Panc1 (cell line): ENCODE measurements around the gene PLCG1.

ENCODE experiments used
- CTCF ChIP-seq: fragments of 450-650 bp; IDR thresholded peaks from 2 replicates; pipeline ENCODE4 v1.5.1; 2017; ENCODE audit warnings: mild to moderate bottlenecking
- POLR2AphosphoS5 ChIP-seq: IDR thresholded peaks from 2 replicates; pipeline ENCODE4 v1.6.1; 2012; ENCODE audit warnings: mild to moderate bottlenecking, low read depth, low read length, moderate library complexity
- SIN3A ChIP-seq: IDR thresholded peaks from 2 replicates; pipeline ENCODE4 v1.6.1; 2012; ENCODE audit warnings: low read depth, mild to moderate bottlenecking, low read length, moderate library complexity, borderline replicate concordance; ENCODE audit not compliant: insufficient read depth
- TCF7L2 ChIP-seq: IDR thresholded peaks from 2 replicates; pipeline ENCODE4 v1.6.1; 2011; ENCODE audit warnings: mild to moderate bottlenecking, low read depth, low read length, inconsistent platforms

DNA sequence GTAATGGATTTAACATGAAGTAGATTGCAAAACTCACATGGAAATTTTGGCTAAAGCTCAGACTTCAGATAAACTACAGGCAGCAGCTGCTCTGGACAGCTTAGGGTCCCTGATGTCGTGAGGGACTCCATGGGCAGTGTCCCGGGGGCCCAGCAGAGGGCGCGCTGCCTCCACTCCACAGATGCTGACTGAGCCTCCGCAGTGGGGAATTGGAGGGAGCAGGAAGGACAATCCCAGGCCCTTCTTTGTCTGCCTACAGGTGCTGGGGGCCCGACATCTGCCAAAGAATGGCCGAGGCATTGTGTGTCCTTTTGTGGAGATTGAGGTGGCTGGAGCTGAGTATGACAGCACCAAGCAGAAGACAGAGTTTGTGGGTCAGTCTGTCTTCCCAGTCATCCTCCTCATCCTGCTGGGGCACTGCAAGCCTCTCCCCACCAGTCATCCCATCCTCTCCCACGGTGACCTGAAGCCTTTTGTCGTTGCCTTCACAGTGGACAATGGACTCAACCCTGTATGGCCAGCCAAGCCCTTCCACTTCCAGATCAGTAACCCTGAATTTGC is 35.9 kb downstream of the PLCG1 start:
- peak; percentile 95 for TF ChIP-seq CTCF
- TF ChIP-seq POLR2AphosphoS5 = no peak
- TF ChIP-seq TCF7L2 = no peak
- no peak for TF ChIP-seq SIN3A
